HG02610 (cell line): ENCODE data around the gene FNBP1L.

ENCODE experiments used
- ATAC-seq: cut with Tn5 transposase; IDR thresholded peaks from one replicate; pipeline ENCODE4 v1.9.1; 2021; ENCODE audit warnings: mild to moderate bottlenecking, moderate library complexity; ENCODE audit not compliant: unreplicated experiment

FNBP1L gene

DNA sequence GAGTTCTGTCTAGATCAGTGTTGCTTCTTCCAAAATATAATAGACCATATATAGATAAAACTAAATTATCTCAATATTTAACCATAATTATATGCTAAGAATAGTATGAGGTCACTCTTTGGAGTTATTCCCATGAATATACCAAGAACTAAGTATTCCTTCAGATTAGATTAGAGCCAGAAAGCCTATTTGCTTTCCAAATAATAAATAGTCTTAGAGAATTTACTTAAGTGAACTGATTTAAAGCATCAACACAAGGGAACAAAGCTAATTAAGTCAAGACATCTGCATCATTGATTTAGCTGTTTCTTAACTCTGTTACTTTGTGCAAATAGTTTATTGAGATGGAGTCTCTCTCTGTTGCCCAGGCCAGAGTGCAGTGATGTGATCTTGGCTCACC, 35.7 kb downstream of the FNBP1L start:
- ATAC-seq, result no peak

DNA sequence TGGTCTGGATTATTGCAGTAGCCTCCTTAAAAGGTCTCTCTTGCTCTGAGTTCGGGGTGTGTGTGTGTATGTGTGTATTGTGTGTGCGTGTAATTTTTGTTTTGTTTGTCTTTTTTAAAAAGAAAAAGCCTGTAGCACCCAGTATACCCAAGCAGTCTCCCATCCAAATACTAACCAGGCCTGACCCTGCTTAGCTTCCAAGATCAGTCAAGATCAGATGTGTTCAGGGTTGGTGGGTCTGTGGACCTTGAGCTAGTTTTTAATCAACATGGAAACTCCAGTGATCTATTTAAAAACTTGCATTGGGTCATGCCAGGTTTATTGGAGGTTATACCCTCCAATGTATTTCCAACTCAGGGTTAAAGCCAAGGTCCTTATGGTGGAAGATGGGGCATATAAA, 40.3 kb downstream of the FNBP1L start:
- no peak for ATAC-seq

DNA sequence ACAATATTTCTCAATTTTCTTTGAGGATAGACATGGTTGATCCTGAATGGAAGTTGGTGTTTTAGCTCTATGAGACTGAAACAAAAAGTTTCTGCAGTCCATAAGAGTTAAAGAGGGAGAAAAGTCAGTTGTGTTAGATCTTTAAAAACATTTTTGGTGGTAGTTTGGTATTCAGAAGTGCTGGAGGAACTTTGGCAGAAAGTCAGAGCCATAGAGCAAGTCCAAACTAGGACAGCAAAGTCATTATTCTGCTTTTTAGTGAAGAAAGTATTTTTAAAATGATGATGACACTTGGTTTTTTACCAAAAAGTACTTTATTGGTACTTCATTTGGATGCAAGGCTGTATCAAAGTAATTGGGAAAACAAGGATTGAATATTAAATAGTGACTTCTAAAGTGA, 41.8 kb downstream of the FNBP1L start:
- ATAC-seq, result no peak

DNA sequence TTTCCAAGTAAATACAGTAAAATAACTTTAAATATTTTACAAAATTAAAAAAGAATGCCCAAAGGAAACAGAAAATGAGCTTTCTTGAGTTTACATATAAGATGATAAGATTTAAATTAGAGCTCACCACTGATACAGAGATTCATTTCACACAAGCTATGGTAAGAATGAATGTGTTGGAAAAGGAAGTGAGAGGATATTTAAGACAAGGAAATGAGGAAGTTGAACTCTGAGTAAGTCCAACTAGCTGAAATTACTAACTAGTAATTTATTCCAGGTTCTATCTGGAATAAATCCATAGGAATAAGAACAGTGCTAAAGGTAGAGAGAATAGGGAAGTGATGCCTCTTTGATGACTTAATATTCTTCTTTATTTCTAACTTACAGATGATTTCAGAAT, 42.4 kb downstream of the FNBP1L start:
- ATAC-seq, result no peak

- no peak for ATAC-seq
Observed at GRCh38 chr1:93495911-93496310, 48.0 kb downstream of the FNBP1L start.

GRCh38 chr1:93496520-93496919, 48.6 kb downstream of the FNBP1L start:
- ATAC-seq, result no peak

DNA sequence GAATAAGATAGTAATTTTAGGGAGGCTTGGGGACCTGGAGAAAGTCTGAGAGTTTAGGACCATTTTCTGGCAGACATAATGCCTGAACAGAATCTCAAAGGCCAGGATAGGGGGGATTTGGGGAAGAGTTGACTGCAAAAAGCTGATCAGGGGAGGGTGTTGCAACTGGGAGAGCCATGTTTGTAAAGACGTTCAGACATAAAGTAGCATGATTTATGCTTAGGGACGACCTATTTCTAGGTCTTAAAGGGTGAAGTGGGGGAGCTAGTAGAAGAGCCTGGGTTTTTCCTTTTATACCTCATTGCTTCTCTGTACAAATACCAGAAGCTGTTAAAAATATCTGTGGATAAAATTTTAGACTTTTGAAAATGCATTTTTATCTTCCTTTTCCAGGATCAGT, 51.2 kb downstream of the FNBP1L start:
- no peak for ATAC-seq

GRCh38 chr1:93499533-93499932, 51.6 kb downstream of the FNBP1L start:
- ATAC-seq, result no peak

GRCh38 chr1:93500275-93500674, 52.4 kb downstream of the FNBP1L start:
- no peak for ATAC-seq

GRCh38 chr1:93501399-93501798, 53.5 kb downstream of the FNBP1L start:
- ATAC-seq, result no peak

DNA sequence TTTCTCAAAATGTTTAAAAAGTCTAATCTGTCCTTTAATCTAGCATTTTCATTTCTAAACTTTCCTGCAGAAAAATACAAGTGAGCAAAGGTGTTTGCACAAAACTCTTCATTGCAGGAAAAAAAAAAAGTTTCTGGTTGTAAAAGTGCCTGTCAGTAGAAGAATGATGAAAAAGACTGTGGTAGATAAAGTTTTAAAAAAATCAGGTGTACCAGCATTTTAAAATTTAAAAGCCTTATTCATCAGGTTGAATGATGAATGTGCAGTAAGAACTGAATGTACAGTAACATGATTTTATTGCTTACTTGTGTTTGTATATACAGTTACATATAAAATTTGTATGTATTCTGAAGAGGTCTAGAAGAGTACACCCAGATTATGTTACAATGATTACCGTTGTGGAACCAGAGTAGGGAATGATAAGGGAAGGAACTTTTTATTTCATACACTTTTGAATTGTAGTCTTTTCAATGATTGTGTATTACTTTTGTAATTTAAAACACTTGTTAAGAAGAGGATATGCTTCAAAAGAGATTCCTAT, 54.0 kb downstream of the FNBP1L start:
- ATAC-seq, result no peak

GRCh38 chr1:93502571-93502970, 54.7 kb downstream of the FNBP1L start:
- ATAC-seq, result no peak

GRCh38 chr1:93503163-93503562, 55.2 kb downstream of the FNBP1L start:
- ATAC-seq, result no peak

- no peak for ATAC-seq
Observed at GRCh38 chr1:93503816-93504215, 55.9 kb downstream of the FNBP1L start.

DNA sequence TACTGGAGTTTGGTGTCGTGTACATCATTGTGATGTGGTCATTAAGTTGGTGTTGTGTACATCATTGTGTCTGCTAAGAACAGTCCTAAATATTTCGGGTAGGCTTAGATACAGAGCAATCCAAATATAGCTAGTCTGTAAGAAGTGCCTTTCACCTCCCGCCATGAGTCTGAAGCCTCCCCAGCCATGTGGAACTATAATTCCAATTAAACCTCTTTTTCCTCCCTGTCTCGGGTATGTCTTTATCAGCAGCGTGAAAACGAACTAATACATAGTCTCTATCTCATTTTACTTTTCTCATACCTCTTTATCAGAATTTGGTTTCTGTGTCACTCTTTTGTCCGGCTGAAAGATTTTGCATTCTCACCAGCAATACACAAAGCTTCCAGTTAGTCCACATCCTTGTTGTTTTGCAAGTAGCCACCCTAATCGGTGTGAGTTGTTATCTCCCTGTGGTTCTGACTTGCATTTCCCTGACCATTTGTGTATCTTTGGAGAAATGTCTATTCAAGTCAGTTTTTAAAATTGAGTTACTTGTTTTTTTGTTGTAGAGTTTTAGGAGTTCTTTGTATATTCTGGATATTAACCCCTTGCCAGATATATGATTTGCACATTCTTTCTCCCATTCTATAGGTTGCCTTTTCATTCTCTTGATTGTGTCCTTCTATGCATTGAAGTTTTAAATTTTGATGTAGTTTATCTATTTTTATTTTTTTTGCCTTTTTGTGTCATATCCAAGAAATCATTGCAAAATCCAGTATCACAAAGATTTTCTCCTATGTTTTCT, 56.5 kb downstream of the FNBP1L start:
- no peak for ATAC-seq

- ATAC-seq, result no peak
Observed at GRCh38 chr1:93506126-93506525, 58.2 kb downstream of the FNBP1L start.

GRCh38 chr1:93516164-93516563, 68.2 kb downstream of the FNBP1L start:
- no peak for ATAC-seq

- ATAC-seq, result no peak
Observed at GRCh38 chr1:93518516-93518915, 70.6 kb downstream of the FNBP1L start.

DNA sequence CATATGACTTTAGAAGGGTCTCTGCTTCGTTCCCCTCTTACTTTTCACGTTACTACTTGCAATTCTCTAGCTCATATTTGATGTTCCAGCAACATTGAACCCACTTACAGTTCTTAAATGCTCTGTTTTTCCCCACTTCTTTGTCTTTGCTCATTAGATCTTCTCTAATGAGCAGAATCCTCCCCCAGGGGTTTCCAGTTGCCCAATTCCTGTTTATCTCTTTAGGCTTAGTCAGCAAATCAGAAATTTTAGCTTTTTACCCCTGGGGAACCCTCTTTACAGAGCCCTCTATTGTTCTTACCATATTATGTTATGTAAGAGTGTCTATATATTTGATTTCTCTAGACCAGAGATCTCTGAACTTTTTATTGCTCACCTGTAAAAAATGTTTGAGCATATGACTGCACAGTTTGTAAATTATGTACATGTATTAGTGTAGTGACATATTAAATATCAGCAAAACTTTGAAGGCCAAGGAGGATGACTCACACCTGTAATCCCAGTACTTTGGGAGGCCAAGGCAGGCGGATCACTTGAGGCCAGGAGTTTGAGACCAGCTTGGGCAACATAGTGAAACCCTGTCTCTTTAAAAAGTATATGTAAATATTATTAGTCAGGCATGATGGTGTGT, 71.4 kb downstream of the FNBP1L start:
- no peak for ATAC-seq

DNA sequence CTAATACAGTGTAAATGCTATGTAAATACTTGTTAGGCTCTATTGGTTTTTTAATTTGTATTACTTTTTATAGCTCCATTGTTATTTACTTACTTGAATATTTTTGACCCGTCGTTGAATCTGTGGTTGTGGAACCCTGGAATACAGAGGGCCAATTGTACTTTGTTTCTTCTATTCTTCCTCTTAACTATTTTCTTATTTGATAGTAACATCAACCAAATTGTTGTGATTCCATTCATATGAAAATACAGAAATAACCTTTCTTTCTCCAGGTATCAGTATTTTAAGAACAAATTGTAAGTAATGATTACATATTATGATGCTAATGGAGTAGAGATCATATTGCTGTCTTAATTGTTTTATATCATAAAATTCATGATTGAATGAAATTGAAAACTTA, 73.7 kb downstream of the FNBP1L start:
- ATAC-seq, result no peak

DNA sequence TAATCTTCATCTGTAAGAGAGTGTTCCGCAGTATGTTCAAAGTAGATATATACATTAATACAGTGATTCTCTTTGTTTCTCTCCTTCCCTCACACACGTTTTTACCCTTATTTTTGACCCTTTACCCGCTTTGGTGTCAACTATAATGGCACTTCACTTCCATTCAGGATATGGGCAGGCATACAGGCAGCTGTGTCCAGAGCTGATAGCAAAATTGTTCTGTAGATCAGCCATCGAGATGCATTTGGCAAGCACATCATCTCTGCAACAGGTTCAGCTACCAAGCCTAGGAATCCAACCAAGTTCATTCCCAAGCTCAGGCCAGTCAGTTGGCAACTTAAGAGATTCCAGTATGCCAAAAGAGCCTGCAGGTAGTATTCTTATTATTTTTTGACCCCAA, 74.8 kb downstream of the FNBP1L start:
- no peak for ATAC-seq

GRCh38 chr1:93525431-93525830, 77.5 kb downstream of the FNBP1L start:
- ATAC-seq, result no peak
